ENCODE measurements around the gene OR2AG1. TPM values are rescaled to one million over a fixed set of nuclear protein-coding genes. Genes with fewer than 3 reads are reported as not detected.

OR2AG1 gene
- polyA plus RNA-seq, 1 of the 3 experiments (the other 2 are of a cell fraction): not detected

DNA sequence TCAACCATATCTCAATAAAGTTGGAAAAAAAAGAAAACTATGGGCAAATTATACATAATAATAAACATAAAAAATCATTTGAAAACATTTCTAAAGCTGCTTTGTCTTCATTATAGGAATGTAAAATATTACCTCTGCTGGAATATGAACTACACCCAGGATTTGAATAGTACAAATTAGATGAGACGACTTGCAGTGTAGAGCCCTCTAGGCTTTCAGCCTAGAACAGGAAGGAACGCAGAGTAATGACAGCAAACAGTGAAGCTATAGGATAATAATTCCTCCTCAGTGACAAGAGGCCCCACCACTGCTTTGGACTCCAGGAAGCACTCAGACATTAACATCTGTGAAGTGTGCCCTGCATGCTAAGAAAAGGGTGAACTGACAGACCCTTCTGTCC is 7.7 kb downstream of the OR2AG1 start (continued):
- TF ChIP-seq, protein P1, sequence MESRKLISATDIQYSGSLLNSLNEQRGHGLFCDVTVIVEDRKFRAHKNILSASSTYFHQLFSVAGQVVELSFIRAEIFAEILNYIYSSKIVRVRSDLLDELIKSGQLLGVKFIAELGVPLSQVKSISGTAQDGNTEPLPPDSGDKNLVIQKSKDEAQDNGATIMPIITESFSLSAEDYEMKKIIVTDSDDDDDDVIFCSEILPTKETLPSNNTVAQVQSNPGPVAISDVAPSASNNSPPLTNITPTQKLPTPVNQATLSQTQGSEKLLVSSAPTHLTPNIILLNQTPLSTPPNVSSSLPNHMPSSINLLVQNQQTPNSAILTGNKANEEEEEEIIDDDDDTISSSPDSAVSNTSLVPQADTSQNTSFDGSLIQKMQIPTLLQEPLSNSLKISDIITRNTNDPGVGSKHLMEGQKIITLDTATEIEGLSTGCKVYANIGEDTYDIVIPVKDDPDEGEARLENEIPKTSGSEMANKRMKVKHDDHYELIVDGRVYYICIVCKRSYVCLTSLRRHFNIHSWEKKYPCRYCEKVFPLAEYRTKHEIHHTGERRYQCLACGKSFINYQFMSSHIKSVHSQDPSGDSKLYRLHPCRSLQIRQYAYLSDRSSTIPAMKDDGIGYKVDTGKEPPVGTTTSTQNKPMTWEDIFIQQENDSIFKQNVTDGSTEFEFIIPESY (IDR thresholded peaks at IDR 0.05; ENCODE audit: borderline replicate concordance, low read depth): no peak
- no peak for TF ChIP-seq GABPA (IDR thresholded peaks at IDR 0.05; ENCODE audit: low read depth)
- TF ChIP-seq FOXJ3 (CRISPR knock-in tag; IDR thresholded peaks at IDR 0.05): no peak
- no peak for TF ChIP-seq EP300 (IDR thresholded peaks at IDR 0.05; ENCODE audit: borderline replicate concordance in 1 of 2, low read depth in 1 of 2, low read length in 1 of 2)

DNA sequence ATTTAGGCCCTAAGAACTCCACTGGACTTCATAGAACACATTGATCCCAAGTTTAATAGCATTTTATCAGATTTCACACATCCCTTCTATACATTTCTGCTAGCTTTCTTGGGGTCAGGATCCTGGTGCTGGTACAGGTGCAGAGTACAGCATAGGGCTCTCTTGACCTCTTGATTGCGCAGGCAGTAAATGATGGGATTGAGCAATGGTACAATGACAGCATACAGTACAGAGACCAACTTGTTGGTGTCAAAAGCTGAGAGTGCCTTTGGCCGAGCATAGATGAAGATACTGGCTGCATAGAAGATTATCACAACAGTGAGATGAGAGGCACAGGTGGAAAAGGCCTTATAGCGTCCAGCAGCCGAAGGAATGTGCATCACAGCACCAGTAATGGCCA is 11.8 kb downstream of the OR2AG1 start:
- no peaks in the 10 kb centered on the region for H3F3A ChIP-seq (replicated peaks; ENCODE audit: insufficient read depth)
- no peaks in the 10 kb centered on the region for H3K4me1 ChIP-seq (ENCODE audit: control insufficient read depth in 1 of 2, insufficient read depth in 2 of 2, low read depth in 1 of 2, low read length in 1 of 2)
- CTCF ChIA-PET: interaction anchor here (2.0 kb wide), 1 partner anchor 17 kb away, joined by 9 read pairs; no protein-coding TSS in a partner anchor
- no peaks in the 10 kb centered on the region for H3K36me3 ChIP-seq (replicated peaks in 1 of 2; ENCODE audit: control insufficient read depth in 1 of 2, insufficient read depth in 2 of 2, low read length in 1 of 2)
- no peak overlapping the region for H3K9ac ChIP-seq
- H3K27ac ChIP-seq (ENCODE audit: low read depth in 2 of 2, low read length in 1 of 2): no peak overlapping the region
- no peak for DNase-seq
- H3K4me2 ChIP-seq: no peak overlapping the region
- no peaks in the 10 kb centered on the region for H3K9me3 ChIP-seq
- TF ChIP-seq, protein P2, sequence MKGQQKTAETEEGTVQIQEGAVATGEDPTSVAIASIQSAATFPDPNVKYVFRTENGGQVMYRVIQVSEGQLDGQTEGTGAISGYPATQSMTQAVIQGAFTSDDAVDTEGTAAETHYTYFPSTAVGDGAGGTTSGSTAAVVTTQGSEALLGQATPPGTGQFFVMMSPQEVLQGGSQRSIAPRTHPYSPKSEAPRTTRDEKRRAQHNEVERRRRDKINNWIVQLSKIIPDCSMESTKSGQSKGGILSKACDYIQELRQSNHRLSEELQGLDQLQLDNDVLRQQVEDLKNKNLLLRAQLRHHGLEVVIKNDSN (IDR thresholded peaks at IDR 0.05; ENCODE audit: borderline replicate concordance, low read depth): no peak
- TF ChIP-seq, protein P3, sequence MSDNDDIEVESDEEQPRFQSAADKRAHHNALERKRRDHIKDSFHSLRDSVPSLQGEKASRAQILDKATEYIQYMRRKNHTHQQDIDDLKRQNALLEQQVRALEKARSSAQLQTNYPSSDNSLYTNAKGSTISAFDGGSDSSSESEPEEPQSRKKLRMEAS (IDR thresholded peaks at IDR 0.05; ENCODE audit: low read depth): no peak
- TF ChIP-seq MXI1 (IDR thresholded peaks at IDR 0.05; ENCODE audit: low read depth, low read length) (no peak), CHD2 (IDR thresholded peaks at IDR 0.05; ENCODE audit: low read length, partially characterized antibody) (no peak), FOXM1 (IDR thresholded peaks at IDR 0.05; ENCODE audit: low read depth) (no peak), GABPA (IDR thresholded peaks at IDR 0.05; ENCODE audit: low read depth) (no peak), TCF12 (IDR thresholded peaks at IDR 0.05) (no peak), YY1 (IDR thresholded peaks at IDR 0.05; ENCODE audit: low read depth) (no peak), GATA2 (CRISPR knock-in tag; IDR thresholded peaks at IDR 0.05) (no peak), MEF2A (IDR thresholded peaks at IDR 0.05; ENCODE audit: borderline replicate concordance, low read depth) (no peak)
- TF ChIP-seq, protein P4, sequence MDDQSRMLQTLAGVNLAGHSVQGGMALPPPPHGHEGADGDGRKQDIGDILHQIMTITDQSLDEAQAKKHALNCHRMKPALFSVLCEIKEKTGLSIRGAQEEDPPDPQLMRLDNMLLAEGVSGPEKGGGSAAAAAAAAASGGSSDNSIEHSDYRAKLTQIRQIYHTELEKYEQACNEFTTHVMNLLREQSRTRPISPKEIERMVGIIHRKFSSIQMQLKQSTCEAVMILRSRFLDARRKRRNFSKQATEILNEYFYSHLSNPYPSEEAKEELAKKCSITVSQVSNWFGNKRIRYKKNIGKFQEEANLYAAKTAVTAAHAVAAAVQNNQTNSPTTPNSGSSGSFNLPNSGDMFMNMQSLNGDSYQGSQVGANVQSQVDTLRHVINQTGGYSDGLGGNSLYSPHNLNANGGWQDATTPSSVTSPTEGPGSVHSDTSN (IDR thresholded peaks at IDR 0.05): no peak
- TF ChIP-seq, protein P5, sequence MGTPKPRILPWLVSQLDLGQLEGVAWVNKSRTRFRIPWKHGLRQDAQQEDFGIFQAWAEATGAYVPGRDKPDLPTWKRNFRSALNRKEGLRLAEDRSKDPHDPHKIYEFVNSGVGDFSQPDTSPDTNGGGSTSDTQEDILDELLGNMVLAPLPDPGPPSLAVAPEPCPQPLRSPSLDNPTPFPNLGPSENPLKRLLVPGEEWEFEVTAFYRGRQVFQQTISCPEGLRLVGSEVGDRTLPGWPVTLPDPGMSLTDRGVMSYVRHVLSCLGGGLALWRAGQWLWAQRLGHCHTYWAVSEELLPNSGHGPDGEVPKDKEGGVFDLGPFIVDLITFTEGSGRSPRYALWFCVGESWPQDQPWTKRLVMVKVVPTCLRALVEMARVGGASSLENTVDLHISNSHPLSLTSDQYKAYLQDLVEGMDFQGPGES (IDR thresholded peaks at IDR 0.05; ENCODE audit: low read depth, low read length): no peak
- no peaks in the 10 kb centered on the region; the same call in 1 of the 2 replicates for H3K27me3 ChIP-seq (ENCODE audit: insufficient read depth)
- POLR2A ChIA-PET: no interaction called here
- whole genome bisulfite sequencing (ENCODE audit: low lambda C conversion rate): 6% methylated on average over 4 of the region's 4 CpGs
- H3K4me3 ChIP-seq (ENCODE audit: low read depth in 2 of 2, low read length in 1 of 2): no peak overlapping the region
- no peaks in the 10 kb centered on the region for H4K20me1 ChIP-seq (ENCODE audit: insufficient read depth)
- H3K9me2 ChIP-seq: no peaks in the 10 kb centered on the region
- H2AFZ ChIP-seq (ENCODE audit: low read depth): no peak overlapping the region
- no peaks in the 10 kb centered on the region for H3K79me2 ChIP-seq (ENCODE audit: insufficient read depth)
